HepG2 (cell line): Measurements from ENCODE around the gene FN1. TPM values are rescaled to one million over a fixed set of nuclear protein-coding genes. Genes with fewer than 3 reads are reported as not detected.

Source experiments
- BRCA1 ChIP-seq: sonication (generic); formaldehyde crosslinking; IDR thresholded peaks from 2 replicates; pipeline ENCODE4 v1.4.0; 2020; ENCODE audit warnings: missing genetic modification reagents
- CSRNP1 ChIP-seq: sonication (generic); formaldehyde crosslinking; IDR thresholded peaks from 2 replicates; pipeline ENCODE4 v1.8.1; 2023; ENCODE audit warnings: mild to moderate bottlenecking, missing genetic modification reagents
- ETV5 ChIP-seq: IDR thresholded peaks from 2 replicates; pipeline ENCODE4 v1.6.1; 2018; ENCODE audit warnings: missing biosample characterization, missing genetic modification reagents, inconsistent platforms, borderline replicate concordance
- HCFC1 ChIP-seq: fragments of 150-350 bp; IDR thresholded peaks from 2 replicates; pipeline ENCODE4 v1.6.1; 2014; ENCODE audit warnings: low read depth, low read length
- HNRNPLL ChIP-seq: fragments of 200-400 bp; formaldehyde crosslinking; IDR thresholded peaks from 2 replicates; pipeline ENCODE4 v1.6.1; 2017; ENCODE audit warnings: mild to moderate bottlenecking, low read depth, low read length; ENCODE audit not compliant: poor library complexity, severe bottlenecking
- IRF1 ChIP-seq: sonication (generic); formaldehyde crosslinking; IDR thresholded peaks from 2 replicates; pipeline ENCODE4 v1.4.0; 2020; ENCODE audit warnings: low read depth, mild to moderate bottlenecking, missing genetic modification reagents
- MAFK ChIP-seq, 2 experiments: IDR thresholded peaks in 1 of 2; conservative IDR thresholded peaks in 1 of 2; 2 replicates each; pipeline ENCODE4 v1.6.1; 2011; ENCODE audit warnings: improper control_type of control experiment in 2 of 2, low read length in 2 of 2
- MEIS1 ChIP-seq: sonication (generic); formaldehyde crosslinking; IDR thresholded peaks from 2 replicates; pipeline ENCODE4 v1.9.0; 2021; ENCODE audit warnings: mild to moderate bottlenecking, missing genetic modification reagents, moderate library complexity, borderline replicate concordance
- MIXL1 ChIP-seq: IDR thresholded peaks from 2 replicates; pipeline ENCODE4 v1.6.1; 2016
- MXD3 ChIP-seq: IDR thresholded peaks from 2 replicates; pipeline ENCODE4 v1.6.1; 2016; ENCODE audit warnings: mild to moderate bottlenecking, missing biosample characterization, missing genetic modification reagents
- NFE2L1 ChIP-seq: sonication (generic); formaldehyde crosslinking; IDR thresholded peaks from 2 replicates; pipeline ENCODE4 v1.4.0; 2020; ENCODE audit warnings: missing genetic modification reagents, mild to moderate bottlenecking, borderline replicate concordance
- PLRG1 ChIP-seq: fragments of 450-650 bp; conservative IDR thresholded peaks from 2 replicates; pipeline ENCODE4 v1.6.1; 2016
- POLR2A ChIP-seq, 2 experiments: IDR thresholded peaks; 2 replicates each; pipeline ENCODE4 v1.6.1; 2011; ENCODE audit warnings: low read depth in 2 of 2, low read length in 2 of 2, mild to moderate bottlenecking in 1 of 2, moderate library complexity in 1 of 2; ENCODE audit not compliant: insufficient read depth in 1 of 2
- PRMT3 ChIP-seq: sonication (generic); formaldehyde crosslinking; IDR thresholded peaks from 2 replicates; pipeline ENCODE4 v1.8.1; 2022; ENCODE audit warnings: low read depth, mild to moderate bottlenecking, moderate library complexity, missing genetic modification reagents, borderline replicate concordance
- RORA ChIP-seq: sonication (generic); formaldehyde crosslinking; IDR thresholded peaks from 2 replicates; pipeline ENCODE4 v1.5.0; 2020; ENCODE audit warnings: mild to moderate bottlenecking, missing genetic modification reagents, moderate library complexity
- SALL1 ChIP-seq: sonication (generic); formaldehyde crosslinking; IDR thresholded peaks from 2 replicates; pipeline ENCODE4 v1.8.0; 2022; ENCODE audit warnings: mild to moderate bottlenecking, missing genetic modification reagents
- SETDB1 ChIP-seq: sonication (generic); formaldehyde crosslinking; IDR thresholded peaks from 2 replicates; pipeline ENCODE4 v1.5.1; 2020; ENCODE audit warnings: missing genetic modification reagents, mild to moderate bottlenecking, borderline replicate concordance
- TBX3 ChIP-seq: fragments of 450-650 bp; IDR thresholded peaks from 2 replicates; pipeline ENCODE4 v1.6.1; 2017; ENCODE audit warnings: antibody characterized with exemption, mild to moderate bottlenecking, inconsistent platforms, borderline replicate concordance
- TEF ChIP-seq: sonication (generic); formaldehyde crosslinking; IDR thresholded peaks from 2 replicates; pipeline ENCODE4 v1.5.0; 2020; ENCODE audit warnings: missing genetic modification reagents
- THYN1 ChIP-seq: sonication (generic); formaldehyde crosslinking; IDR thresholded peaks from 2 replicates; pipeline ENCODE4 v1.8.1; 2023; ENCODE audit warnings: low read depth, mild to moderate bottlenecking, moderate library complexity, missing genetic modification reagents, borderline replicate concordance
- ZKSCAN8 ChIP-seq: IDR thresholded peaks from 2 replicates; pipeline ENCODE4 v1.6.1; 2016; ENCODE audit warnings: borderline replicate concordance, missing genetic modification reagents, missing compliant biosample characterization
- ZNF264 ChIP-seq: sonication (generic); formaldehyde crosslinking; IDR thresholded peaks from 2 replicates; pipeline ENCODE4 v1.4.0; 2020; ENCODE audit warnings: missing genetic modification reagents
- ZNF362 ChIP-seq: sonication (generic); formaldehyde crosslinking; IDR thresholded peaks from 2 replicates; pipeline ENCODE4 v1.4.0; 2020; ENCODE audit warnings: missing genetic modification reagents, mild to moderate bottlenecking, borderline replicate concordance
- ZNF878 ChIP-seq: sonication (generic); formaldehyde crosslinking; IDR thresholded peaks from 2 replicates; pipeline ENCODE4 v1.8.1; 2023; ENCODE audit warnings: mild to moderate bottlenecking, missing genetic modification reagents, moderate library complexity
- polyA plus RNA-seq, 8 experiments: library from polyadenylated mRNA; depleted of rRNA in 3 of 8; stranded (reverse) in 7 of 8; unstranded in 1 of 8; fragments of >200 nt; fragmentation: Illumina TruSeq in 4 of 8; extraction: Trizol in 4 of 8; gene quantifications; 2 replicates each; pipeline versions ENCODE4 v1.2.1 to v1.2.3, GENCODE V29; 2011 to 2016; ENCODE audit warnings: low read depth in 4 of 8, missing spikeins in 1 of 8, mixed read lengths in 1 of 8; ENCODE audit not compliant: insufficient read depth in 1 of 8
- total RNA-seq, 5 experiments: library from RNA; depleted of rRNA; stranded (reverse); fragments of >200 nt; fragmentation: Illumina TruSeq; extraction: Trizol; gene quantifications; 2 replicates each; pipeline ENCODE4 v1.2.3, GENCODE V29; 2016; ENCODE audit warnings: low read depth in 1 of 5

The FN1 gene
- total and polyA plus RNA-seq, 2 of the 13 experiments (the other 11 are each of a cell fraction or from before 2014, with no cell fraction given), result 1,847 to 6,471 TPM

- TF ChIP-seq PRMT3 (no peak), MIXL1 (CRISPR knock-in tag) (no peak), SETDB1 (CRISPR knock-in tag) (no peak), POLR2A (IDR thresholded peaks at IDR 0.05; ENCODE audit: insufficient read depth in 1 of 2, low read depth in 2 of 2, low read length in 2 of 2) (peak; percentile 47 to 59; a peak in 3 of 4 replicates), ZNF878 (CRISPR knock-in tag) (no peak), PLRG1 (no peak), IRF1 (CRISPR knock-in tag) (no peak), SALL1 (no peak; the same call in 1 of the 2 replicates), ETV5 (0 out of 2 replicates have a peak, but pooled peaks have one; percentile 12), CSRNP1 (CRISPR knock-in tag) (0 out of 2 replicates have a peak, but pooled peaks have one; percentile 29), ZKSCAN8 (CRISPR knock-in tag) (0 out of 2 replicates have a peak, but pooled peaks have one; percentile 16), HNRNPLL (no peak), TEF (no peak), THYN1 (CRISPR knock-in tag) (0 out of 2 replicates have a peak, but pooled peaks have one; percentile 36), MXD3 (CRISPR knock-in tag) (no peak), RORA (no peak), BRCA1 (CRISPR knock-in tag) (no peak), ZNF362 (CRISPR knock-in tag) (no peak), MEIS1 (no peak), ZNF264 (CRISPR knock-in tag) (no peak), MAFK (conservative IDR thresholded peaks at IDR 0.05 in 1 of 2, IDR thresholded peaks at IDR 0.05 in 1 of 2; ENCODE audit: low read length in 2 of 2) (no peak), TBX3 (no peak), NFE2L1 (CRISPR knock-in tag) (no peak), HCFC1 (no peak)
Observed at GRCh38 chr2:215431778-215432758, 3.8 kb downstream of the FN1 start (continued).
